Thyroid gland (tissue), 4 donors: Measurements from ENCODE around the gene RGSL1. TPM values are rescaled to one million over a fixed set of nuclear protein-coding genes. Genes with fewer than 3 reads are reported as not detected.

Experiments
- DNase-seq, 2 donors: peaks; one replicate each; pipeline ENCODE4 v3.0.0-alpha.2; 2019
- H3K27ac ChIP-seq, 3 donors: fragments of 200-600 bp; sonication (generic); 1 replicate in 2 of 3; 2 replicates in 1 of 3; pipeline ENCODE4 v1.5.1; 2016 to 2019; ENCODE audit warnings: mild to moderate bottlenecking in 1 of 3, moderate library complexity in 1 of 3
- H3K27me3 ChIP-seq: fragments of 200-600 bp; sonication (generic); one replicate; pipeline ENCODE4 v1.5.1; 2019
- H3K36me3 ChIP-seq, 2 donors: fragments of 200-600 bp; sonication (generic); one replicate each; pipeline ENCODE4 v1.5.1; 2016 to 2019
- H3K4me1 ChIP-seq, 2 donors: fragments of 200-600 bp; sonication (generic); one replicate each; pipeline ENCODE4 v1.5.1; 2017 to 2019
- H3K4me3 ChIP-seq, 3 donors: fragments of 200-600 bp; sonication (generic); replicated peaks in 1 of 3; 1 replicate in 2 of 3; 2 replicates in 1 of 3; pipeline ENCODE4 v1.5.1; 2016; ENCODE audit warnings: mild to moderate bottlenecking in 1 of 3
- H3K9me3 ChIP-seq: fragments of 200-600 bp; sonication (generic); one replicate; pipeline ENCODE4 v1.5.1; 2017
- POLR2A ChIP-seq, 2 donors: fragments of 450-650 bp; IDR thresholded peaks; one replicate each; pipeline ENCODE4 v1.6.1; 2017; ENCODE audit warnings: antibody characterized with exemption in 2 of 2, mild to moderate bottlenecking in 2 of 2, moderate library complexity in 1 of 2
- WGBS, 2 donors: methylation state at CpG; one replicate each; pipeline ENCODE4 v1.1.5; 2017; 5-methylcytosine and 5-hydroxymethylcytosine counted together
- intact Hi-C: fragments of 100-400 bp; cut with DNase I; formaldehyde crosslinking; loops from one replicate; pipeline ENCODE4 v1.15.1; 2023
- total RNA-seq, 4 donors: library from RNA; depleted of rRNA; stranded (reverse); fragments of >200 nt; gene quantifications; one replicate each; pipeline ENCODE4 v1.2.3, GENCODE V29; 2016
- TF ChIP-seq, protein P1 (sequence below), 6 experiments: fragments of 200-600 bp in 3 of 6; fragments of 450-650 bp in 3 of 6; sonication (generic) in 3 of 6; IDR thresholded peaks; one replicate each; pipeline ENCODE4 v1.5.1; 2016 to 2019; ENCODE audit warnings: antibody characterized with exemption in 6 of 6, mild to moderate bottlenecking in 2 of 6, inconsistent platforms in 1 of 6, moderate library complexity in 1 of 6

Gene RGSL1
- total RNA-seq, 4 donors from 2014 or later, result 0.27 TPM; not detected in 3

- DNase-seq, result no peak
- H3K9me3 ChIP-seq, result no peaks in the 10 kb centered on the region
- no peak for TF ChIP-seq POLR2A (IDR thresholded peaks at IDR 0.05)
- TF ChIP-seq, protein P1, sequence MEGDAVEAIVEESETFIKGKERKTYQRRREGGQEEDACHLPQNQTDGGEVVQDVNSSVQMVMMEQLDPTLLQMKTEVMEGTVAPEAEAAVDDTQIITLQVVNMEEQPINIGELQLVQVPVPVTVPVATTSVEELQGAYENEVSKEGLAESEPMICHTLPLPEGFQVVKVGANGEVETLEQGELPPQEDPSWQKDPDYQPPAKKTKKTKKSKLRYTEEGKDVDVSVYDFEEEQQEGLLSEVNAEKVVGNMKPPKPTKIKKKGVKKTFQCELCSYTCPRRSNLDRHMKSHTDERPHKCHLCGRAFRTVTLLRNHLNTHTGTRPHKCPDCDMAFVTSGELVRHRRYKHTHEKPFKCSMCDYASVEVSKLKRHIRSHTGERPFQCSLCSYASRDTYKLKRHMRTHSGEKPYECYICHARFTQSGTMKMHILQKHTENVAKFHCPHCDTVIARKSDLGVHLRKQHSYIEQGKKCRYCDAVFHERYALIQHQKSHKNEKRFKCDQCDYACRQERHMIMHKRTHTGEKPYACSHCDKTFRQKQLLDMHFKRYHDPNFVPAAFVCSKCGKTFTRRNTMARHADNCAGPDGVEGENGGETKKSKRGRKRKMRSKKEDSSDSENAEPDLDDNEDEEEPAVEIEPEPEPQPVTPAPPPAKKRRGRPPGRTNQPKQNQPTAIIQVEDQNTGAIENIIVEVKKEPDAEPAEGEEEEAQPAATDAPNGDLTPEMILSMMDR (IDR thresholded peaks at IDR 0.05), result no peak
- H3K27me3 ChIP-seq, result no peaks in the 10 kb centered on the region
- no peaks in the 10 kb centered on the region for H3K36me3 ChIP-seq
- H3K27ac ChIP-seq, result peak overlapping the region in 2 of 3 donors; percentile 97 to 99
- intact Hi-C loops, result no loop called here
- peaks cover 0 to 23% of the 10 kb centered on the region in 2 donors for H3K4me1 ChIP-seq
- H3K4me3 ChIP-seq, result peak overlapping the region in 2 of 3 donors; percentile 48 to 87
- WGBS, 2 donors, result 66 to 69% methylated on average over 4 of the region's 4 CpGs
Measured at GRCh38 chr1:182587666-182588499, 137.9 kb downstream of the RGSL1 start.

DNA sequence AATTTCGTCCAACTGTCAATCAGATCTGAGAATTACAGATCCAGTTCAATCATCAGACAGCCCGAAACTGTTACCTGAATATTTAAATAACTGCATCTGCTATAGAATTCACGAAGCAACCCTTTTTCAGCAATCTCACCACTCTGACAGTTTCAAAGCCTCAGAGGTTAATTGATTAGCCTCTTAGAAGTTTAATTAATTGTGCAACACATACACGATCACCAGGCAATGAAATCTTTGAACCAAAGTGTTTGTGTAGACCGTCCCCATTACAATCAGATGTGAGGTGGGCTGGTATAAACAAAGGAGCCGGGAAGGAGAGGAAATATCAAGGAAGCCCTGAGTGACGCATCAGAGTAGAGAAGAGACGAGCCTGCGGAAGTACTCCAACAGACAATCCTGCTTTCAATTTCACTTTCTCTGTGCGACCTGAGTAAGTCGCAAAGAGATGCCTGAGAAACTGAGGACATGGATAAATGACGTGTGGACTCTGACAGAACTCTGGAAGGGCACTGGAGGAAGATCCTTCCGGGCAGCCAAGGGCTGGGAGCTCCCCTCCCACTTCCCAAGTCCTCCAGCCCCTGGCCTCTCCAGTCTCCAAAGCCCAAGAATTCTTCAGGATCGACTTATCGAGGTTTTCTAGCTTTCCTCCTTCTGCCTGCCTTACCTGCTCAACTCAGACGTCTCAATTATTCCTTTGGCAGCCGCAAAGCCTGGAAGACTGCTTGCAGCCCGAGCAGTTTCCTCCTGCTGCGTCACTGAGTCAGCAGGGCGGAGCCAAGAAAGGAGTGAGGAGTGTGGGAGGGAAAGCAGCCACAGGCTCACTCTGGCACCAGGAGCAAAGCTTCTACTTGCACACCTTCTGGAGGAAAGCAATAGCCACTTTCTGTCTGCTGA lies 138.8 kb downstream of the RGSL1 start, which contains the start of gene RNASEL:
TSS of gene RNASEL (minus strand) at position 757 of the 897 bp plus-strand sequence. CDS start 2,450 bp downstream, outside the sequence.
- intact Hi-C loops, result no loop called here
- Histone ChIP-seq H3K27ac (peak within 1 kb of the TSS; percentile 93 to 99 (median 97)), H3K4me1 (peaks cover 0 to 23% of the 10 kb centered on the region in 2 donors), H3K9me3 (no peaks in the 10 kb centered on the region), H3K27me3 (no peaks in the 10 kb centered on the region), H3K36me3 (no peaks in the 10 kb centered on the region), H3K4me3 (peak within 1 kb of the TSS; percentile 30 to 87 (median 48))
- WGBS, 2 donors, result 6% methylated on average over 20 of the region's 20 CpGs
- DNase-seq, result peak; percentile 84 to 86
- TF ChIP-seq POLR2A (IDR thresholded peaks at IDR 0.05), result peak in 1 of 2 donors; percentile 81
- TF ChIP-seq, protein P1 (IDR thresholded peaks at IDR 0.05), result peak in 1 of 6 experiments; percentile 7

- 81 to 89% methylated on average over 3 of the region's 3 CpGs for WGBS, 2 donors
- Histone ChIP-seq H3K27me3 (no peaks in the 10 kb centered on the region), H3K36me3 (no peaks in the 10 kb centered on the region), H3K27ac (peak overlapping the region; percentile 93 to 99 (median 97)), H3K9me3 (no peaks in the 10 kb centered on the region), H3K4me1 (peaks cover 0 to 18% of the 10 kb centered on the region in 2 donors), H3K4me3 (no peak overlapping the region)
- intact Hi-C loops, result no loop called here
- TF ChIP-seq POLR2A (IDR thresholded peaks at IDR 0.05), result no peak
- TF ChIP-seq, protein P1 (IDR thresholded peaks at IDR 0.05), result no peak
- no peak for DNase-seq
Measured at GRCh38 chr1:182589520-182589919, 139.6 kb downstream of the RGSL1 start.

DNA sequence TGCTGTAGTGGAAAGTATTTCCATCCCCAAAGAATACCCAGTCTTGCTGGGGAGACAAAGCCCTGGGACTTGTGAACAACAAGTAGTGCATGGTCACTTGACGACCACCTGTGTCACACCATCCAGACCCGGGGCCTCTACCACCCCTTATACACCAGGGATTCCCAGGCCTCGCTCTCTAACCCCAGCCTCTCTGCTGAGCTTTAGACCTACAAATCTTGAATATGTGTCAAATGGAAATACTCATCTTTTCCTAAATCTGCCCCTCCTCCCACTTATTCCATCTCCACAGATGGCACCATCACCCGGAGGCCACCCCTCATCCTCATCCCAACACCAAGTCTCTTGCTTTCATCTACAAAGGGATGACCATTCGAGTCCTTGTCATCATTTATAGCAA lies 140.0 kb downstream of the RGSL1 start:
- H3K9me3 ChIP-seq, result no peaks in the 10 kb centered on the region
- no peaks in the 10 kb centered on the region for H3K36me3 ChIP-seq
- no peaks in the 10 kb centered on the region for H3K27me3 ChIP-seq
- peak overlapping the region in 2 of 3 donors; percentile 93 to 99 for H3K27ac ChIP-seq
- H3K4me1 ChIP-seq, result peaks cover 0 to 14% of the 10 kb centered on the region in 2 donors
- WGBS, 2 donors, result 95% methylated on average over 5 of the region's 5 CpGs
- H3K4me3 ChIP-seq, result no peak overlapping the region
- no peak for TF ChIP-seq POLR2A (IDR thresholded peaks at IDR 0.05)
- TF ChIP-seq, protein P1 (IDR thresholded peaks at IDR 0.05), result no peak
- DNase-seq, result no peak
- intact Hi-C loops, result loop anchor here (5.0 to 10.0 kb wide), 2 partner anchors 143 to 505 kb away; no protein-coding TSS in a partner anchor
